GM23338 (cell line): ENCODE measurements around the gene NIPAL1.

Source experiments
- CREB1 ChIP-seq: fragments of 250-450 bp; sonication (Bioruptor Pico); IDR thresholded peaks from 2 replicates; pipeline ENCODE4 v1.5.0; 2020; ENCODE audit warnings: low read depth, mild to moderate bottlenecking, moderate library complexity
- EZH2 ChIP-seq: fragments of 200-600 bp; sonication (generic); IDR thresholded peaks from one replicate; pipeline ENCODE4 v1.8.0; 2017; ENCODE audit warnings: antibody characterized with exemption, mild to moderate bottlenecking, low read depth; ENCODE audit not compliant: unreplicated experiment
- EZH2phosphoT487 ChIP-seq: fragments of 200-600 bp; sonication (generic); IDR thresholded peaks from one replicate; pipeline ENCODE4 v1.8.1; 2018; ENCODE audit warnings: antibody characterized with exemption; ENCODE audit not compliant: unreplicated experiment
- JUNB ChIP-seq: IDR thresholded peaks from one replicate; pipeline ENCODE4 v1.6.1; 2016; ENCODE audit warnings: antibody characterized with exemption; ENCODE audit not compliant: unreplicated experiment
- POLR2AphosphoS5 ChIP-seq: IDR thresholded peaks from 2 replicates; pipeline ENCODE4 v1.6.1; 2016; ENCODE audit warnings: antibody characterized with exemption, low read depth
- ZNF114 ChIP-seq: fragments of 250-450 bp; sonication (Bioruptor Pico); IDR thresholded peaks from 2 replicates; pipeline ENCODE4 v1.5.0; 2020; ENCODE audit warnings: mild to moderate bottlenecking, moderate library complexity
- TF ChIP-seq, protein P1 (sequence below): IDR thresholded peaks from one replicate; pipeline ENCODE4 v1.6.1; 2018; ENCODE audit warnings: antibody characterized with exemption; ENCODE audit not compliant: unreplicated experiment
- TF ChIP-seq, protein P2 (sequence below): IDR thresholded peaks from 2 replicates; pipeline ENCODE4 v1.6.1; 2016; ENCODE audit warnings: antibody characterized with exemption
- TF ChIP-seq, protein P3 (sequence below), 2 experiments: fragments of 200-600 bp in 1 of 2; sonication (generic) in 1 of 2; conservative IDR thresholded peaks; 2 replicates each; pipeline versions ENCODE4 v1.5.1 to v1.6.1; 2016 to 2017; ENCODE audit warnings: antibody characterized with exemption in 2 of 2, low read depth in 2 of 2, mild to moderate bottlenecking in 2 of 2, moderate library complexity in 1 of 2
- TF ChIP-seq, protein P4 (sequence below): fragments of 250-450 bp; sonication (Bioruptor Pico); IDR thresholded peaks from 2 replicates; pipeline ENCODE4 v1.5.0; 2020; ENCODE audit warnings: mild to moderate bottlenecking, moderate library complexity

DNA sequence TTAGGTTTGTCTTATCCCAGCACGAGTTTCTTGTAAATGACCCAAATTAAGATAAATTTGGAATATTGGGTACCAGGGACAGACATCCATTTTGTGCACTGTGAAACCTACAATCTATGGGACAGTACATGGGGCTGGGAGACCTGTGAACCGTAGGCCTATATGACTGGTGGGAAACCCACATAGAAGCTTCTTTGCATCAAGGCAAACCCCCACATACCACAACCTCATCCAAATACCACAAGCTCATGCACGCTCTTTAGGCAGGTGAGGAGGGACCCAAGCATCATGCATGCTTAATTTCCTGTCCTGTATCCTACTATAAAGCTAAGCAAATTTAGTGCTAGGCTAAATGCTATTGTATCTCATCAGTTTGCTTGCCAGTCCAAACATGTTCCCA, 47.8 kb downstream of the NIPAL1 start:
- TF ChIP-seq, protein P1, sequence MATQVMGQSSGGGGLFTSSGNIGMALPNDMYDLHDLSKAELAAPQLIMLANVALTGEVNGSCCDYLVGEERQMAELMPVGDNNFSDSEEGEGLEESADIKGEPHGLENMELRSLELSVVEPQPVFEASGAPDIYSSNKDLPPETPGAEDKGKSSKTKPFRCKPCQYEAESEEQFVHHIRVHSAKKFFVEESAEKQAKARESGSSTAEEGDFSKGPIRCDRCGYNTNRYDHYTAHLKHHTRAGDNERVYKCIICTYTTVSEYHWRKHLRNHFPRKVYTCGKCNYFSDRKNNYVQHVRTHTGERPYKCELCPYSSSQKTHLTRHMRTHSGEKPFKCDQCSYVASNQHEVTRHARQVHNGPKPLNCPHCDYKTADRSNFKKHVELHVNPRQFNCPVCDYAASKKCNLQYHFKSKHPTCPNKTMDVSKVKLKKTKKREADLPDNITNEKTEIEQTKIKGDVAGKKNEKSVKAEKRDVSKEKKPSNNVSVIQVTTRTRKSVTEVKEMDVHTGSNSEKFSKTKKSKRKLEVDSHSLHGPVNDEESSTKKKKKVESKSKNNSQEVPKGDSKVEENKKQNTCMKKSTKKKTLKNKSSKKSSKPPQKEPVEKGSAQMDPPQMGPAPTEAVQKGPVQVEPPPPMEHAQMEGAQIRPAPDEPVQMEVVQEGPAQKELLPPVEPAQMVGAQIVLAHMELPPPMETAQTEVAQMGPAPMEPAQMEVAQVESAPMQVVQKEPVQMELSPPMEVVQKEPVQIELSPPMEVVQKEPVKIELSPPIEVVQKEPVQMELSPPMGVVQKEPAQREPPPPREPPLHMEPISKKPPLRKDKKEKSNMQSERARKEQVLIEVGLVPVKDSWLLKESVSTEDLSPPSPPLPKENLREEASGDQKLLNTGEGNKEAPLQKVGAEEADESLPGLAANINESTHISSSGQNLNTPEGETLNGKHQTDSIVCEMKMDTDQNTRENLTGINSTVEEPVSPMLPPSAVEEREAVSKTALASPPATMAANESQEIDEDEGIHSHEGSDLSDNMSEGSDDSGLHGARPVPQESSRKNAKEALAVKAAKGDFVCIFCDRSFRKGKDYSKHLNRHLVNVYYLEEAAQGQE: no peak
- TF ChIP-seq, protein P2, sequence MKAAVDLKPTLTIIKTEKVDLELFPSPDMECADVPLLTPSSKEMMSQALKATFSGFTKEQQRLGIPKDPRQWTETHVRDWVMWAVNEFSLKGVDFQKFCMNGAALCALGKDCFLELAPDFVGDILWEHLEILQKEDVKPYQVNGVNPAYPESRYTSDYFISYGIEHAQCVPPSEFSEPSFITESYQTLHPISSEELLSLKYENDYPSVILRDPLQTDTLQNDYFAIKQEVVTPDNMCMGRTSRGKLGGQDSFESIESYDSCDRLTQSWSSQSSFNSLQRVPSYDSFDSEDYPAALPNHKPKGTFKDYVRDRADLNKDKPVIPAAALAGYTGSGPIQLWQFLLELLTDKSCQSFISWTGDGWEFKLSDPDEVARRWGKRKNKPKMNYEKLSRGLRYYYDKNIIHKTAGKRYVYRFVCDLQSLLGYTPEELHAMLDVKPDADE: no peak
- TF ChIP-seq, protein P3, sequence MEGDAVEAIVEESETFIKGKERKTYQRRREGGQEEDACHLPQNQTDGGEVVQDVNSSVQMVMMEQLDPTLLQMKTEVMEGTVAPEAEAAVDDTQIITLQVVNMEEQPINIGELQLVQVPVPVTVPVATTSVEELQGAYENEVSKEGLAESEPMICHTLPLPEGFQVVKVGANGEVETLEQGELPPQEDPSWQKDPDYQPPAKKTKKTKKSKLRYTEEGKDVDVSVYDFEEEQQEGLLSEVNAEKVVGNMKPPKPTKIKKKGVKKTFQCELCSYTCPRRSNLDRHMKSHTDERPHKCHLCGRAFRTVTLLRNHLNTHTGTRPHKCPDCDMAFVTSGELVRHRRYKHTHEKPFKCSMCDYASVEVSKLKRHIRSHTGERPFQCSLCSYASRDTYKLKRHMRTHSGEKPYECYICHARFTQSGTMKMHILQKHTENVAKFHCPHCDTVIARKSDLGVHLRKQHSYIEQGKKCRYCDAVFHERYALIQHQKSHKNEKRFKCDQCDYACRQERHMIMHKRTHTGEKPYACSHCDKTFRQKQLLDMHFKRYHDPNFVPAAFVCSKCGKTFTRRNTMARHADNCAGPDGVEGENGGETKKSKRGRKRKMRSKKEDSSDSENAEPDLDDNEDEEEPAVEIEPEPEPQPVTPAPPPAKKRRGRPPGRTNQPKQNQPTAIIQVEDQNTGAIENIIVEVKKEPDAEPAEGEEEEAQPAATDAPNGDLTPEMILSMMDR (conservative IDR thresholded peaks at IDR 0.05; ENCODE audit: low read depth in 2 of 2): no peak
- TF ChIP-seq EZH2 (no peak), EZH2phosphoT487 (no peak), ZNF114 (no peak), POLR2AphosphoS5 (no peak), JUNB (no peak), CREB1 (no peak)
- TF ChIP-seq, protein P4, sequence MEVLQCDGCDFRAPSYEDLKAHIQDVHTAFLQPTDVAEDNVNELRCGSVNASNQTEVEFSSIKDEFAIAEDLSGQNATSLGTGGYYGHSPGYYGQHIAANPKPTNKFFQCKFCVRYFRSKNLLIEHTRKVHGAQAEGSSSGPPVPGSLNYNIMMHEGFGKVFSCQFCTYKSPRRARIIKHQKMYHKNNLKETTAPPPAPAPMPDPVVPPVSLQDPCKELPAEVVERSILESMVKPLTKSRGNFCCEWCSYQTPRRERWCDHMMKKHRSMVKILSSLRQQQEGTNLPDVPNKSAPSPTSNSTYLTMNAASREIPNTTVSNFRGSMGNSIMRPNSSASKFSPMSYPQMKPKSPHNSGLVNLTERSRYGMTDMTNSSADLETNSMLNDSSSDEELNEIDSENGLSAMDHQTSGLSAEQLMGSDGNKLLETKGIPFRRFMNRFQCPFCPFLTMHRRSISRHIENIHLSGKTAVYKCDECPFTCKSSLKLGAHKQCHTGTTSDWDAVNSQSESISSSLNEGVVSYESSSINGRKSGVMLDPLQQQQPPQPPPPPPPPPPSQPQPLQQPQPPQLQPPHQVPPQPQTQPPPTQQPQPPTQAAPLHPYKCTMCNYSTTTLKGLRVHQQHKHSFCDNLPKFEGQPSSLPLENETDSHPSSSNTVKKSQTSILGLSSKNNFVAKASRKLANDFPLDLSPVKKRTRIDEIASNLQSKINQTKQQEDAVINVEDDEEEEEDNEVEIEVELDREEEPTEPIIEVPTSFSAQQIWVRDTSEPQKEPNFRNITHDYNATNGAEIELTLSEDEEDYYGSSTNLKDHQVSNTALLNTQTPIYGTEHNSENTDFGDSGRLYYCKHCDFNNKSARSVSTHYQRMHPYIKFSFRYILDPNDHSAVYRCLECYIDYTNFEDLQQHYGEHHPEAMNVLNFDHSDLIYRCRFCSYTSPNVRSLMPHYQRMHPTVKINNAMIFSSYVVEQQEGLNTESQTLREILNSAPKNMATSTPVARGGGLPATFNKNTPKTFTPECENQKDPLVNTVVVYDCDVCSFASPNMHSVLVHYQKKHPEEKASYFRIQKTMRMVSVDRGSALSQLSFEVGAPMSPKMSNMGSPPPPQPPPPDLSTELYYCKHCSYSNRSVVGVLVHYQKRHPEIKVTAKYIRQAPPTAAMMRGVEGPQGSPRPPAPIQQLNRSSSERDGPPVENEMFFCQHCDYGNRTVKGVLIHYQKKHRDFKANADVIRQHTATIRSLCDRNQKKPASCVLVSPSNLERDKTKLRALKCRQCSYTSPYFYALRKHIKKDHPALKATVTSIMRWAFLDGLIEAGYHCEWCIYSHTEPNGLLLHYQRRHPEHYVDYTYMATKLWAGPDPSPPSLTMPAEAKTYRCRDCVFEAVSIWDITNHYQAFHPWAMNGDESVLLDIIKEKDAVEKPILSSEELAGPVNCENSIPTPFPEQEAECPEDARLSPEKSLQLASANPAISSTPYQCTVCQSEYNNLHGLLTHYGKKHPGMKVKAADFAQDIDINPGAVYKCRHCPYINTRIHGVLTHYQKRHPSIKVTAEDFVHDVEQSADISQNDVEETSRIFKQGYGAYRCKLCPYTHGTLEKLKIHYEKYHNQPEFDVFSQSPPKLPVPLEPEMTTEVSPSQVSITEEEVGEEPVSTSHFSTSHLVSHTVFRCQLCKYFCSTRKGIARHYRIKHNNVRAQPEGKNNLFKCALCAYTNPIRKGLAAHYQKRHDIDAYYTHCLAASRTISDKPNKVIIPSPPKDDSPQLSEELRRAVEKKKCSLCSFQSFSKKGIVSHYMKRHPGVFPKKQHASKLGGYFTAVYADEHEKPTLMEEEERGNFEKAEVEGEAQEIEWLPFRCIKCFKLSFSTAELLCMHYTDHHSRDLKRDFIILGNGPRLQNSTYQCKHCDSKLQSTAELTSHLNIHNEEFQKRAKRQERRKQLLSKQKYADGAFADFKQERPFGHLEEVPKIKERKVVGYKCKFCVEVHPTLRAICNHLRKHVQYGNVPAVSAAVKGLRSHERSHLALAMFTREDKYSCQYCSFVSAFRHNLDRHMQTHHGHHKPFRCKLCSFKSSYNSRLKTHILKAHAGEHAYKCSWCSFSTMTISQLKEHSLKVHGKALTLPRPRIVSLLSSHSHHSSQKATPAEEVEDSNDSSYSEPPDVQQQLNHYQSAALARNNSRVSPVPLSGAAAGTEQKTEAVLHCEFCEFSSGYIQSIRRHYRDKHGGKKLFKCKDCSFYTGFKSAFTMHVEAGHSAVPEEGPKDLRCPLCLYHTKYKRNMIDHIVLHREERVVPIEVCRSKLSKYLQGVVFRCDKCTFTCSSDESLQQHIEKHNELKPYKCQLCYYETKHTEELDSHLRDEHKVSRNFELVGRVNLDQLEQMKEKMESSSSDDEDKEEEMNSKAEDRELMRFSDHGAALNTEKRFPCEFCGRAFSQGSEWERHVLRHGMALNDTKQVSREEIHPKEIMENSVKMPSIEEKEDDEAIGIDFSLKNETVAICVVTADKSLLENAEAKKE (CRISPR knock-in tag): no peak
